NT2/D1 (cell line): ENCODE results near the gene FOXRED1.
"Not testable (repeated sequence)": the region's sequence is repeated elsewhere in the genome, so short reads cannot be mapped to it uniquely, and the experiment has no call there.

Experiments used
- DNase-seq: peaks from one replicate; pipeline ENCODE4 v3.0.0-alpha.2; 2011; ENCODE audit warnings: low read depth, low spot score
- H3K27me3 ChIP-seq: 2 replicates; pipeline ENCODE4 v1.6.0; 2011; ENCODE audit warnings: mild to moderate bottlenecking; ENCODE audit not compliant: insufficient read length, insufficient read depth
- H3K36me3 ChIP-seq: 2 replicates; pipeline ENCODE4 v1.6.1; 2011; ENCODE audit warnings: mild to moderate bottlenecking, low read length, mixed read lengths; ENCODE audit not compliant: insufficient read depth, insufficient read length
- H3K4me1 ChIP-seq: 2 replicates; pipeline ENCODE4 v1.5.1; 2011; ENCODE audit not compliant: insufficient read depth, insufficient read length
- H3K4me3 ChIP-seq: 2 replicates; pipeline ENCODE4 v1.5.1; 2011; ENCODE audit warnings: low read depth; ENCODE audit not compliant: insufficient read length
- H3K9ac ChIP-seq: 2 replicates; pipeline ENCODE4 v1.6.0; 2011; ENCODE audit warnings: low read depth; ENCODE audit not compliant: insufficient read length
- H3K9me3 ChIP-seq: 2 replicates; pipeline ENCODE4 v1.5.1; 2011; ENCODE audit warnings: mild to moderate bottlenecking, low read length; ENCODE audit not compliant: insufficient read depth
- SUZ12 ChIP-seq: IDR thresholded peaks from 2 replicates; pipeline ENCODE4 v1.6.1; 2011; ENCODE audit not compliant: insufficient read length, insufficient read depth; ENCODE audit errors: extremely low read depth
- YY1 ChIP-seq: IDR thresholded peaks from 2 replicates; pipeline ENCODE4 v1.6.1; 2011; ENCODE audit not compliant: insufficient read length, insufficient read depth
- ZNF274 ChIP-seq: IDR thresholded peaks from 2 replicates; pipeline ENCODE4 v1.6.1; 2011; ENCODE audit warnings: mild to moderate bottlenecking, low read depth, low read length

FOXRED1 gene

GRCh38 chr11:126304457-126305075, 35.6 kb downstream of the FOXRED1 start:
- H3K9ac ChIP-seq, result peak overlapping the region; percentile 86
- no peak for DNase-seq
- H3K4me3 ChIP-seq, result peak overlapping the region; percentile 72
- peaks cover 9% of the 10 kb centered on the region for H3K36me3 ChIP-seq
- no peak for TF ChIP-seq SUZ12
- TF ChIP-seq YY1, result no peak
- TF ChIP-seq ZNF274, result no peak
- no peaks in the 10 kb centered on the region for H3K9me3 ChIP-seq
- H3K27me3 ChIP-seq, result no peaks in the 10 kb centered on the region
- no peaks in the 10 kb centered on the region for H3K4me1 ChIP-seq

- DNase-seq, result no peak
- Histone ChIP-seq H3K36me3 (peaks cover 9% of the 10 kb centered on the region), H3K4me3 (no peak overlapping the region), H3K27me3 (no peaks in the 10 kb centered on the region), H3K9ac (no peak overlapping the region), H3K4me1 (no peaks in the 10 kb centered on the region), H3K9me3 (no peaks in the 10 kb centered on the region)
- TF ChIP-seq ZNF274, result no peak
- no peak for TF ChIP-seq SUZ12
- no peak for TF ChIP-seq YY1
Observed at GRCh38 chr11:126305699-126306098, 36.7 kb downstream of the FOXRED1 start.

GRCh38 chr11:126307706-126308105, 38.8 kb downstream of the FOXRED1 start:
- Histone ChIP-seq H3K36me3 (peaks cover 11% of the 10 kb centered on the region), H3K27me3 (no peaks in the 10 kb centered on the region), H3K4me1 (no peaks in the 10 kb centered on the region), H3K4me3 (no peak overlapping the region), H3K9me3 (no peaks in the 10 kb centered on the region), H3K9ac (no peak overlapping the region)
- TF ChIP-seq YY1 (no peak), ZNF274 (no peak), SUZ12 (no peak)
- DNase-seq, result peak; percentile 28

- no peaks in the 10 kb centered on the region for H3K4me1 ChIP-seq
- peaks cover 11% of the 10 kb centered on the region for H3K36me3 ChIP-seq
- H3K27me3 ChIP-seq, result no peaks in the 10 kb centered on the region
- no peaks in the 10 kb centered on the region for H3K9me3 ChIP-seq
- no peak for DNase-seq
- no peak for TF ChIP-seq ZNF274
- no peak for TF ChIP-seq SUZ12
- no peak for TF ChIP-seq YY1
- H3K9ac ChIP-seq, result no peak overlapping the region
- H3K4me3 ChIP-seq, result no peak overlapping the region
Observed at GRCh38 chr11:126308271-126308671, 39.3 kb downstream of the FOXRED1 start.

GRCh38 chr11:126308771-126309170, 39.8 kb downstream of the FOXRED1 start:
- peaks cover 12% of the 10 kb centered on the region for H3K36me3 ChIP-seq

GRCh38 chr11:126310200-126310991, 41.4 kb downstream of the FOXRED1 start:
- H3K9ac ChIP-seq, result no peak overlapping the region
- TF ChIP-seq YY1 (no peak), SUZ12 (no peak)
- H3K36me3 ChIP-seq, result peaks cover 15% of the 10 kb centered on the region
- H3K4me1 ChIP-seq, result no peaks in the 10 kb centered on the region
- H3K9me3 ChIP-seq, result no peaks in the 10 kb centered on the region
- H3K27me3 ChIP-seq, result no peaks in the 10 kb centered on the region
- peak; percentile 48 for DNase-seq
- no peak overlapping the region for H3K4me3 ChIP-seq

More at GRCh38 chr11:126308771-126309170, 39.8 kb downstream of the FOXRED1 start:
- not testable (repeated sequence) for H3K9ac ChIP-seq, H3K27me3 ChIP-seq, DNase-seq, H3K9me3 ChIP-seq, H3K4me1 ChIP-seq, H3K4me3 ChIP-seq

GRCh38 chr11:126310992-126311310, 42.0 kb downstream of the FOXRED1 start:
- Histone ChIP-seq H3K9me3 (no peaks in the 10 kb centered on the region), H3K27me3 (no peaks in the 10 kb centered on the region), H3K4me1 (no peaks in the 10 kb centered on the region), H3K9ac (no peak overlapping the region), H3K36me3 (peaks cover 15% of the 10 kb centered on the region), H3K4me3 (no peak overlapping the region)
- TF ChIP-seq ZNF274 (no peak), YY1 (no peak), SUZ12 (no peak)
- no peak for DNase-seq
